Suprapubic skin (tissue), 4 donors: ENCODE measurements around the gene KCNRG. TPM values are rescaled to one million over a fixed set of nuclear protein-coding genes. Genes with fewer than 3 reads are reported as not detected.

Source experiments
- DNase-seq, 2 donors: peaks; one replicate each; pipeline ENCODE4 v3.0.0-alpha.2; 2019; ENCODE audit warnings: low spot score in 2 of 2
- H3K27ac ChIP-seq: fragments of 200-600 bp; sonication (generic); one replicate; pipeline ENCODE4 v1.5.1; 2019
- H3K27me3 ChIP-seq: fragments of 200-600 bp; sonication (generic); one replicate; pipeline ENCODE4 v1.5.1; 2019
- H3K36me3 ChIP-seq: fragments of 200-600 bp; sonication (generic); one replicate; pipeline ENCODE4 v1.5.1; 2019
- H3K4me1 ChIP-seq: fragments of 200-600 bp; sonication (generic); one replicate; pipeline ENCODE4 v1.5.1; 2019
- H3K4me3 ChIP-seq: fragments of 200-600 bp; sonication (generic); one replicate; pipeline ENCODE4 v1.5.1; 2019; ENCODE audit warnings: mild to moderate bottlenecking
- H3K9me3 ChIP-seq: fragments of 200-600 bp; sonication (generic); one replicate; pipeline ENCODE4 v1.5.1; 2019
- EP300 ChIP-seq: sonication (generic); formaldehyde crosslinking; IDR thresholded peaks from one replicate; pipeline ENCODE4 v1.6.1; 2017; ENCODE audit warnings: antibody characterized with exemption
- POLR2A ChIP-seq, 2 donors: fragments of 450-650 bp; IDR thresholded peaks; one replicate each; pipeline ENCODE4 v1.6.1; 2017; ENCODE audit warnings: antibody characterized with exemption in 2 of 2, mild to moderate bottlenecking in 2 of 2, moderate library complexity in 2 of 2
- POLR2AphosphoS5 ChIP-seq, 3 donors: sonication (generic); formaldehyde crosslinking; IDR thresholded peaks; one replicate each; pipeline ENCODE4 v1.6.1; 2017; ENCODE audit warnings: antibody characterized with exemption in 3 of 3
- WGBS: methylation state at CpG from one replicate; pipeline ENCODE4 v1.1.5; 2018; 5-methylcytosine and 5-hydroxymethylcytosine counted together
- total RNA-seq, 4 donors: library from RNA; depleted of rRNA; stranded (reverse); fragments of >200 nt; gene quantifications; one replicate each; pipeline ENCODE4 v1.1.0, GENCODE V29; 2016
- TF ChIP-seq, protein P1 (sequence below), 2 donors: fragments of 200-600 bp in 1 of 2; fragments of 450-650 bp in 1 of 2; sonication (generic) in 1 of 2; IDR thresholded peaks; one replicate each; pipeline ENCODE4 v1.5.1; 2016 to 2019; ENCODE audit warnings: antibody characterized with exemption in 2 of 2, mild to moderate bottlenecking in 1 of 2, moderate library complexity in 1 of 2

KCNRG gene
- total RNA-seq, 4 donors from 2014 or later: 0.60 to 3.6 (median 0.89) TPM; not detected in 1

DNA sequence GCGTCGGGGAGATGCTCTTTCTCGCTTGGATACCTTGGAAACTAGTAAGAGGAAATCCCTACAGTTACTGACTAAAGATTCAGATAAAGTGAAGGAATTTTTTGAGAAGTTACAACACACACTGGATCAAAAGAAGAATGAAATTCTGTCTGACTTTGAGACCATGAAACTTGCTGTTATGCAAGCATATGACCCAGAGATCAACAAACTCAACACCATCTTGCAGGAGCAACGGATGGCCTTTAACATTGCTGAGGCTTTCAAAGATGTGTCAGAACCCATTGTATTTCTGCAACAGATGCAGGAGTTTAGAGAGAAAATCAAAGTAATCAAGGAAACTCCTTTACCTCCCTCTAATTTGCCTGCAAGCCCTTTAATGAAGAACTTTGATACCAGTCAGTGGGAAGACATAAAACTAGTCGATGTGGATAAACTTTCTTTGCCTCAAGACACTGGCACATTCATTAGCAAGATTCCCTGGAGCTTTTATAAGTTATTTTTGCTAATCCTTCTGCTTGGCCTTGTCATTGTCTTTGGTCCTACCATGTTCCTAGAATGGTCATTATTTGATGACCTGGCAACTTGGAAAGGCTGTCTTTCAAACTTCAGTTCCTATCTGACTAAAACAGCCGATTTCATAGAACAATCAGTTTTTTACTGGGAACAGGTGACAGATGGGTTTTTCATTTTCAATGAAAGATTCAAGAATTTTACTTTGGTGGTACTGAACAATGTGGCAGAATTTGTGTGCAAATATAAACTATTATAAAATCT is 2.7 kb upstream of the KCNRG start:
- Histone ChIP-seq H3K36me3 (peaks cover 31% of the 10 kb centered on the region), H3K4me1 (peaks cover 12% of the 10 kb centered on the region), H3K27ac (no peak overlapping the region), H3K27me3 (no peaks in the 10 kb centered on the region), H3K4me3 (no peak overlapping the region), H3K9me3 (no peaks in the 10 kb centered on the region)
- 85% methylated on average over 6 of the region's 6 CpGs for WGBS
- DNase-seq: no peak
- no peak for TF ChIP-seq POLR2A (IDR thresholded peaks at IDR 0.05)
- TF ChIP-seq EP300: no peak
- no peak for TF ChIP-seq POLR2AphosphoS5 (IDR thresholded peaks at IDR 0.05)
- TF ChIP-seq, protein P1, sequence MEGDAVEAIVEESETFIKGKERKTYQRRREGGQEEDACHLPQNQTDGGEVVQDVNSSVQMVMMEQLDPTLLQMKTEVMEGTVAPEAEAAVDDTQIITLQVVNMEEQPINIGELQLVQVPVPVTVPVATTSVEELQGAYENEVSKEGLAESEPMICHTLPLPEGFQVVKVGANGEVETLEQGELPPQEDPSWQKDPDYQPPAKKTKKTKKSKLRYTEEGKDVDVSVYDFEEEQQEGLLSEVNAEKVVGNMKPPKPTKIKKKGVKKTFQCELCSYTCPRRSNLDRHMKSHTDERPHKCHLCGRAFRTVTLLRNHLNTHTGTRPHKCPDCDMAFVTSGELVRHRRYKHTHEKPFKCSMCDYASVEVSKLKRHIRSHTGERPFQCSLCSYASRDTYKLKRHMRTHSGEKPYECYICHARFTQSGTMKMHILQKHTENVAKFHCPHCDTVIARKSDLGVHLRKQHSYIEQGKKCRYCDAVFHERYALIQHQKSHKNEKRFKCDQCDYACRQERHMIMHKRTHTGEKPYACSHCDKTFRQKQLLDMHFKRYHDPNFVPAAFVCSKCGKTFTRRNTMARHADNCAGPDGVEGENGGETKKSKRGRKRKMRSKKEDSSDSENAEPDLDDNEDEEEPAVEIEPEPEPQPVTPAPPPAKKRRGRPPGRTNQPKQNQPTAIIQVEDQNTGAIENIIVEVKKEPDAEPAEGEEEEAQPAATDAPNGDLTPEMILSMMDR (IDR thresholded peaks at IDR 0.05): no peak

DNA sequence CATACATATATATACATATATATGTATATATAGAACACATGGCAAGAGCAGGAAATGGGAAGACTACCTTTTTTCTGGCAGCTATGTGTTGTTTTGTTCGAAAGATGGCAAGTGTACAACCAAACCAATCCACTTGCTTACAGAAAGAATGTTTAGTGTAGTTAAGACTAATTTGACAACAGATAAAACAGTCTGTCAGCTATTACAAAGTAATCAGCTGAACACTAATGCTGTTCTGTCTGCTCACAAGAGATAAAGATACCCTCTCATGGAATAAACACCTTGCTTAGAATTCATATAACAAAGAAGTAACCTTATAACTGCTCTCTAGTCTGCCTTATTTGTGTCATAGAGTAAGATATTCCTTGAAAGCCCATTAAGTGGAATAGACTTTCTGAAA is 858 bp upstream of the KCNRG start:
- Histone ChIP-seq H3K27me3 (no peaks in the 10 kb centered on the region), H3K36me3 (peaks cover 33% of the 10 kb centered on the region), H3K4me1 (peaks cover 13% of the 10 kb centered on the region), H3K4me3 (no peak overlapping the region), H3K27ac (no peak overlapping the region), H3K9me3 (no peaks in the 10 kb centered on the region)
- TF ChIP-seq POLR2A (IDR thresholded peaks at IDR 0.05) (no peak), POLR2AphosphoS5 (IDR thresholded peaks at IDR 0.05) (no peak), EP300 (no peak)
- TF ChIP-seq, protein P1 (IDR thresholded peaks at IDR 0.05): no peak
- 82% methylated on average over 1 of the region's 1 CpG for WGBS
- no peak for DNase-seq

DNA sequence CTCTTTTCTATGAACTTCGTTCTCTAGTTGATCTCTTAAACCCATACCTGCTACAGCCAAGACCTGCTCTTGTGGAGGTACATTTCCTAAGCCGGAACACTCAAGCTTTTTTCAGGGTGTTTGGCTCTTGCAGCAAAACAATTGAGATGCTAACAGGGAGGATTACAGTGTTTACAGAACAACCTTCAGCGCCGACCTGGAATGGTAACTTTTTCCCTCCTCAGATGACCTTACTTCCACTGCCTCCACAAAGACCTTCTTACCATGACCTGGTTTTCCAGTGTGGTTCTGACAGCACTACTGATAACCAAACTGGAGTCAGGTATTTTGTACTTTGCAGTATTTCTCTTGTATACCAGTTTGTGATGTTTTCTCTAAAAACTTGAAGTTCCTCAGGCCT is 506 bp downstream of the KCNRG start:
- no peak overlapping the region for H3K4me3 ChIP-seq
- H3K4me1 ChIP-seq: peaks cover 13% of the 10 kb centered on the region
- no peak for TF ChIP-seq POLR2AphosphoS5 (IDR thresholded peaks at IDR 0.05)
- H3K27ac ChIP-seq: peak overlapping the region; percentile 38
- no peaks in the 10 kb centered on the region for H3K9me3 ChIP-seq
- no peaks in the 10 kb centered on the region for H3K27me3 ChIP-seq
- H3K36me3 ChIP-seq: peaks cover 45% of the 10 kb centered on the region
- 73% methylated on average over 4 of the region's 4 CpGs for WGBS
- no peak for DNase-seq

DNA sequence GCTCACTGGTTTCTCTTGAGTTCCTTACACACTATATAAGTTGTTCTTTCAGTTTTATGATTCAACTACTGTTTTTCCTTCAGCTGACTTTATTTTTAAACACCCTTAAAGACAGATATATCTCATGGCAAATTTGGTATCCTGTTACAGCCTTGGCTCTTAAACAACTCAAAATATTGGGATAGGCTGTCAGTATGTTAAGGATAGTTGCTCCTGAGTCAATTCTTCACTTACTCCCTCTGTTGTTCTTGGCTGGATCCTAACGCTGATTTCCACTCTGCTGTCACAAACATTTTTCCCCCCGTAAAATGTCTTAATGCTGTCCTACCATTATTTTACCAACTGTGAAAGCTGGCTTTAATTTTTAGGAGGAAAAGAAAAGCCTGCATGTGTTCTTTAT is 1.2 kb downstream of the KCNRG start:
- 65% methylated on average over 2 of the region's 2 CpGs for WGBS
- no peaks in the 10 kb centered on the region for H3K27me3 ChIP-seq
- DNase-seq: no peak
- no peak overlapping the region for H3K27ac ChIP-seq
- peaks cover 13% of the 10 kb centered on the region for H3K4me1 ChIP-seq
- no peak overlapping the region for H3K4me3 ChIP-seq
- no peak for TF ChIP-seq POLR2A (IDR thresholded peaks at IDR 0.05)
- TF ChIP-seq POLR2AphosphoS5 (IDR thresholded peaks at IDR 0.05): no peak
- TF ChIP-seq EP300: no peak
- TF ChIP-seq, protein P1 (IDR thresholded peaks at IDR 0.05): no peak
- H3K9me3 ChIP-seq: no peaks in the 10 kb centered on the region
- H3K36me3 ChIP-seq: peaks cover 45% of the 10 kb centered on the region

DNA sequence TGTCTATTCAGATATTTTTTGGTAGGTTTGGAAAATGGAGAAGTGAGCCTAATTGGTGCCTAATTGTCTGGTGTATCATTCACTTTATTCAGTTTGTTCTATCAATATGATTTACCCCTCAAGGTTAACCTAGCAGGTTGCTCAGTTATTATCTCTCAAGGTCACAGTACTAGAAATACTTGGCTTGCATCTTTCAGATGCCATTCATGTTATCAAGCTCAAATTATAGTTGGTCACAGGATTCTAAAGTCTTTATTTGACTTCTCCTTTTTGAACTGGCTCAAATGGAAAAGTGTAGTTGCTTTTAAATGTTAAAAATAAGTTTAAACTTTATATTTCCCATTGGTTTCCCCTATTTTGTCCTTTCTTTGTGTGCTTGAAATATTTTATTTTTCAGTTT is 2.6 kb downstream of the KCNRG start:
- no peak overlapping the region for H3K27ac ChIP-seq
- peaks cover 13% of the 10 kb centered on the region for H3K4me1 ChIP-seq
- H3K27me3 ChIP-seq: no peaks in the 10 kb centered on the region
- no peak for TF ChIP-seq POLR2AphosphoS5 (IDR thresholded peaks at IDR 0.05)
- TF ChIP-seq, protein P1 (IDR thresholded peaks at IDR 0.05): no peak
- no peak for TF ChIP-seq EP300
- TF ChIP-seq POLR2A (IDR thresholded peaks at IDR 0.05): no peak
- no peak overlapping the region for H3K4me3 ChIP-seq
- no peak for DNase-seq
- peaks cover 35% of the 10 kb centered on the region for H3K36me3 ChIP-seq
- no peaks in the 10 kb centered on the region for H3K9me3 ChIP-seq
